Nephron (organoid): ENCODE data around the gene MARCHF4.

ENCODE experiments used
- H3K27ac Mint-ChIP-seq, 3 experiments: 2 replicates each; pipeline ENCODE4 v1.8.0; 2020; ENCODE audit warnings: mixed read lengths in 3 of 3, mild to moderate bottlenecking in 2 of 3, moderate library complexity in 1 of 3
- H3K27me3 Mint-ChIP-seq: 2 replicates; pipeline ENCODE4 v1.8.0; 2021; ENCODE audit warnings: low read depth, mild to moderate bottlenecking, moderate library complexity, mixed read lengths
- H3K36me3 Mint-ChIP-seq: 2 replicates; pipeline ENCODE4 v1.8.0; 2020; ENCODE audit warnings: low read depth, mixed read lengths
- H3K4me1 Mint-ChIP-seq: 2 replicates; pipeline ENCODE4 v1.8.0; 2020; ENCODE audit warnings: mixed read lengths
- H3K4me3 Mint-ChIP-seq, 3 experiments: 2 replicates each; pipeline ENCODE4 v1.8.0; 2020; ENCODE audit warnings: mild to moderate bottlenecking in 3 of 3, mixed read lengths in 3 of 3, moderate library complexity in 2 of 3
- H3K9me3 Mint-ChIP-seq: 2 replicates; pipeline ENCODE4 v1.8.0; 2020; ENCODE audit warnings: mixed read lengths
- TF ChIP-seq, protein P1 (sequence below), 3 experiments: fragments of 200-600 bp; sonication (generic); IDR thresholded peaks; one replicate each; pipeline ENCODE4 v1.5.0; 2021; ENCODE audit warnings: antibody characterized with exemption in 3 of 3; ENCODE audit not compliant: unreplicated experiment in 3 of 3

MARCHF4 gene

DNA sequence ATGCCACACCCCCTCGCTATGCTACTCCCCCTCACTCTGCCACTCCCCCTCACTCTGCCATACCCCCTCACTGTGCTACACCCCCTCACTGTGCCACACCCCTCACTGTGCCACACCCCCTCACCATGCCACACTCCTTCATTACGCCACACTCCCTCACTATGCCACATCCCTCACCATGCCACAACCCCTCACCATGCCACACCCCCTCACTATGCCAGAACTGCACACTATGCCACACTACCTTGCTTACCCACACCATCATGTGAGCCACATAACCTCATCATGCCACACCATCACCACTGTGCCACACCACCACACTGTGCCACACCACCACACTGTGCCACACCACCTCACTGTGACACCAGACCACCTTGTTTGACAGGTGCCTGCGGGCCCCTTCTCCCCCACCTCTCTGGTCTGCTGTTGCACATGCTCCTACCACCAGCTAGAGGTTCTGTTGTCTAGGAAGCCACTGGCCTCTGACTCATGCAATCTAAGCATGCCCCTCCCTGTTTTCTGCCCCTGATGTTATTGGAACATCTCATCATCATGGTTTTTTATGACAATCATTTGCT, 22.0 kb downstream of the MARCHF4 start:
- Mint-ChIP-seq H3K9me3 (no peaks in the 10 kb centered on the region), H3K36me3 (no peaks in the 10 kb centered on the region), H3K4me1 (peaks cover 8% of the 10 kb centered on the region), H3K4me3 (no peak overlapping the region), H3K27ac (no peak overlapping the region), H3K27me3 (peaks cover 8% of the 10 kb centered on the region)
- TF ChIP-seq, protein P1, sequence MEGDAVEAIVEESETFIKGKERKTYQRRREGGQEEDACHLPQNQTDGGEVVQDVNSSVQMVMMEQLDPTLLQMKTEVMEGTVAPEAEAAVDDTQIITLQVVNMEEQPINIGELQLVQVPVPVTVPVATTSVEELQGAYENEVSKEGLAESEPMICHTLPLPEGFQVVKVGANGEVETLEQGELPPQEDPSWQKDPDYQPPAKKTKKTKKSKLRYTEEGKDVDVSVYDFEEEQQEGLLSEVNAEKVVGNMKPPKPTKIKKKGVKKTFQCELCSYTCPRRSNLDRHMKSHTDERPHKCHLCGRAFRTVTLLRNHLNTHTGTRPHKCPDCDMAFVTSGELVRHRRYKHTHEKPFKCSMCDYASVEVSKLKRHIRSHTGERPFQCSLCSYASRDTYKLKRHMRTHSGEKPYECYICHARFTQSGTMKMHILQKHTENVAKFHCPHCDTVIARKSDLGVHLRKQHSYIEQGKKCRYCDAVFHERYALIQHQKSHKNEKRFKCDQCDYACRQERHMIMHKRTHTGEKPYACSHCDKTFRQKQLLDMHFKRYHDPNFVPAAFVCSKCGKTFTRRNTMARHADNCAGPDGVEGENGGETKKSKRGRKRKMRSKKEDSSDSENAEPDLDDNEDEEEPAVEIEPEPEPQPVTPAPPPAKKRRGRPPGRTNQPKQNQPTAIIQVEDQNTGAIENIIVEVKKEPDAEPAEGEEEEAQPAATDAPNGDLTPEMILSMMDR (IDR thresholded peaks at IDR 0.05; ENCODE audit: unreplicated experiment in 3 of 3): no peak

DNA sequence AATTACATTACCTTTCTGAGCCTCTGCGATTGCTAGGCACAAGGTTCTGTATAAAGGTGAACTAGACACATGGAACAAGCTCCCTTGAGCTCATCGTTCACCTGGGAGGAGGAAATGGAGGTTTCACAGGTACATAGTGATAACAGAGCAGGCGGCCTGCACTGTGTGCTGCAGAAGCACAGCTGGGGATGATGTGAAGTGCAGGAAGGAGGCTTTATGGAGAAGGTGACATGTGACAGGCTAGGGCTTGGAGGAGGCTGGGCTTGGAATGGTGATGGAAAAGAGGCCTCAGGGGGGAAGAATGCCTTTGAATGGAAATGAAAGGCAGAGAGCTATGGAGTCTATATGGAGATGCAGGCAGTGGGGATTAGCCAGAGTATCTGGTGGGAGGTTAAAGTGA, 22.9 kb downstream of the MARCHF4 start:
- TF ChIP-seq, protein P1 (IDR thresholded peaks at IDR 0.05; ENCODE audit: unreplicated experiment in 3 of 3): no peak
- H3K4me3 Mint-ChIP-seq: no peak overlapping the region
- H3K27ac Mint-ChIP-seq: no peak overlapping the region
- H3K27me3 Mint-ChIP-seq: peaks cover 13% of the 10 kb centered on the region
- H3K9me3 Mint-ChIP-seq: no peaks in the 10 kb centered on the region
- peaks cover 17% of the 10 kb centered on the region for H3K4me1 Mint-ChIP-seq
- no peaks in the 10 kb centered on the region for H3K36me3 Mint-ChIP-seq

DNA sequence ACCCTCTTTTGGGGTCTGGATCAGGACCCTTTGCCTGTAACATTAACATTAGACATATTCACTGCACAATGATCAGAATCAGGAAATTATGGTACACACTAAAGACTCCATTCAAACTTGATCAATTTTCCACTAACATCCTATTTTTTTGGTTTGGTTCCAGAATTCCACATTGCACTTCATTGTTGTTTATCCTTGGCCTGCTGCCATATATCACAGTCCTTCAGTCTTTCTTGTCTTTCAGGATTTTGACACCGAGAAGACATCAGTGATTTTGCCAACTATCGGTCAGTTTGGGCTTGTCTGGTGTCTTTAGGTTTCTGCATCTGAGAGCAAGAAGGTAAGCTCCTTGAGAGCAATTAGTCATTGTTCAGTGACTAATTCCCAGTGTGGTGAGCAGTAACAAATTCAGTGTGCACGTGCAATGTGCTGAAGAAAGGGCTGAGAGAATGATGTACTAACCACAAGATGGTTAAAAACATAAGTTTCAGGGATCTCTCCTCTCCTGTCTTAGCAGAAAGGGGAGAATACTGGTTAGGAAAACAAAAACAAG, 23.5 kb downstream of the MARCHF4 start:
- Mint-ChIP-seq H3K9me3 (no peaks in the 10 kb centered on the region), H3K27me3 (peaks cover 15% of the 10 kb centered on the region), H3K4me3 (no peak overlapping the region), H3K27ac (no peak overlapping the region), H3K36me3 (no peaks in the 10 kb centered on the region), H3K4me1 (peaks cover 23% of the 10 kb centered on the region)
- TF ChIP-seq, protein P1 (IDR thresholded peaks at IDR 0.05; ENCODE audit: unreplicated experiment in 3 of 3): no peak

DNA sequence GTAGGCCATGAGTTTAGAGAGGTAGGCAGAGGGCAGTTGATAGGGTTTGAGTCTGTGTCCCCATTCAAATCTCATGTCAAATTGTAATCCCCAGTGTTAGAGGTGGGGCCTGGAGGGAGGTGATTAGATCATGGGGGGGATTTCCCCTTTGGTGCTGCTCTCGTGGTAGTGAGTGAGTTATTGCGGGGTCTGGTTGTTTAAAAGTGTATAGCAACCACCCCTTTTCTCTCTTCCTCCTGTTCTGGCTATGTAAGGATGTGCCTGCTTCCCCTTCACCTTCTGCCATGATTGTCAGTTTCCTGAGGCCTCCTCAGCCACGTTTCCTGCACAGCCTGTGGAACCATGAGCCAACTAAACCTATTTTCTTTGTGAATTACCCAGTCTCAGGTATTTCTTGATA, 25.5 kb downstream of the MARCHF4 start:
- peaks cover 15% of the 10 kb centered on the region for H3K27me3 Mint-ChIP-seq
- H3K36me3 Mint-ChIP-seq: no peaks in the 10 kb centered on the region
- TF ChIP-seq, protein P1 (IDR thresholded peaks at IDR 0.05; ENCODE audit: unreplicated experiment in 3 of 3): no peak
- peaks cover 31% of the 10 kb centered on the region for H3K4me1 Mint-ChIP-seq
- no peak overlapping the region for H3K27ac Mint-ChIP-seq
- H3K4me3 Mint-ChIP-seq: no peak overlapping the region
- no peaks in the 10 kb centered on the region for H3K9me3 Mint-ChIP-seq

DNA sequence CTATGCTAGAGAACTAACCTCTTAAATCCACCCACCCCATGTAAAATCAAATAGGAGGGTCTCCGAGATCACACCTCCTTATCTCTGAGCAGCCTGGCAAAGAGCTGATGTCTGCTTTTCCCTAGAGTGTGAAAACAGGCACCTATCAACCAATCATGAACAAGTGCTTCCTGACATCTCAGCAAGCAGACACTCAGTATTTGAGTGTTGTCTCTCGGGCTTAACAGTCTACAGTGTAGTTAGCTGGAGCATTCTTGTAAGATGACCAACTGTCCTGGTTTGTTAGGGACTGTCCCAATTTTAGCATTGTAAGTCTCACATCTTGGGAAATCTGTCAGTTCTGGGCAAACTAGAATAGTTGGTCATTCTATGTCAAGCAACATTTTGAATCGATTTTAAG, 26.4 kb downstream of the MARCHF4 start:
- TF ChIP-seq, protein P1 (IDR thresholded peaks at IDR 0.05; ENCODE audit: unreplicated experiment in 3 of 3): no peak
- Mint-ChIP-seq H3K4me3 (no peak overlapping the region), H3K4me1 (peaks cover 38% of the 10 kb centered on the region), H3K27ac (no peak overlapping the region), H3K36me3 (no peaks in the 10 kb centered on the region), H3K27me3 (peaks cover 15% of the 10 kb centered on the region), H3K9me3 (no peaks in the 10 kb centered on the region)

DNA sequence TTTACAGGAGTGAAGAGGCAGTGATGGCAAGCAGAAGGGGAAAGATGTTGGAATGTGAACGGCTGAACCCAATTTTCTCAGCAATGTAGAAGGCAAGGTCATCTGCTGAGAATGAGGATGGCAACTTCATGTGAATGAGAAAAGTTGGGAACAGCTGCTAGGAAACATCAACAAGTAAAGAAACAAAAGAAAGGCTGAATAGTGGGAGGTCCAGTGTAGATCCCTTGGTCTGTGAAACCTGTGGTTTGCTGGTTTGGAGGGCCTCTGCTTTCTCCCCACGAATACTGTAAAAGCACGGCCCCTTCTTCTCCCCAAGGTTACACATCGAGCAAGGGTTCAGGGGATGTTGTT, 27.4 kb downstream of the MARCHF4 start:
- peaks cover 47% of the 10 kb centered on the region for H3K4me1 Mint-ChIP-seq
- no peaks in the 10 kb centered on the region for H3K36me3 Mint-ChIP-seq
- TF ChIP-seq, protein P1 (IDR thresholded peaks at IDR 0.05; ENCODE audit: unreplicated experiment in 3 of 3): no peak
- no peak overlapping the region for H3K27ac Mint-ChIP-seq
- peaks cover 17% of the 10 kb centered on the region for H3K27me3 Mint-ChIP-seq
- no peak overlapping the region for H3K4me3 Mint-ChIP-seq
- H3K9me3 Mint-ChIP-seq: no peaks in the 10 kb centered on the region
